ENCODE results near the gene DALRD3. TPM values are rescaled to one million over a fixed set of nuclear protein-coding genes. Genes with fewer than 3 reads are reported as not detected.

DALRD3 gene
- total and polyA plus RNA-seq, 4 donors, result 24.3 to 39.5 (median 33.3) TPM

- Histone ChIP-seq H3K9ac (ENCODE audit: insufficient read depth in 1 of 2, low read length in 2 of 2) (no peak overlapping the region), H3K36me3 (ENCODE audit: control insufficient read depth in 4 of 4, insufficient read depth in 4 of 4, low read length in 4 of 4) (peaks cover 31 to 42% (median 41%) of the 10 kb centered on the region in 4 donors), H3K4me3 (no peak overlapping the region), H3K27me3 (ENCODE audit: control insufficient read depth in 3 of 3, insufficient read depth in 3 of 3, low read length in 2 of 3) (no peaks in the 10 kb centered on the region), H3K4me1 (ENCODE audit: control insufficient read depth in 5 of 5, insufficient read depth in 5 of 5, low read length in 5 of 5) (no peaks in the 10 kb centered on the region), H3K27ac (ENCODE audit: low read depth in 1 of 2, low read length in 1 of 2) (no peak overlapping the region), H3K9me3 (ENCODE audit: control insufficient read depth in 4 of 4, insufficient read depth in 3 of 4, low read length in 3 of 4) (no peaks in the 10 kb centered on the region)
- WGBS, 2 donors, result 97 to 100% methylated on average over 2 of the region's 2 CpGs
- no peak for TF ChIP-seq CTCF (IDR thresholded peaks at IDR 0.05; ENCODE audit: control extremely low read depth, extremely low read depth)
- no peak for ATAC-seq (ENCODE audit: insufficient read depth, low FRiP score)
- no peak for DNase-seq
Observed at GRCh38 chr3:49054344-49054862, 36.0 kb upstream of the DALRD3 start.

- H3K4me3 ChIP-seq, result no peak overlapping the region
- H3K27me3 ChIP-seq (ENCODE audit: control insufficient read depth in 3 of 3, insufficient read depth in 3 of 3, low read length in 2 of 3), result no peaks in the 10 kb centered on the region
- peaks cover 32 to 42% (median 41%) of the 10 kb centered on the region in 4 donors for H3K36me3 ChIP-seq (ENCODE audit: control insufficient read depth in 4 of 4, insufficient read depth in 4 of 4, low read length in 4 of 4)
- no peaks in the 10 kb centered on the region for H3K9me3 ChIP-seq (ENCODE audit: control insufficient read depth in 4 of 4, insufficient read depth in 3 of 4, low read length in 3 of 4)
- ATAC-seq (ENCODE audit: insufficient read depth, low FRiP score) (no peak), DNase-seq (no peak)
- H3K27ac ChIP-seq (ENCODE audit: low read depth in 1 of 2, low read length in 1 of 2), result no peak overlapping the region
- no peak overlapping the region for H3K9ac ChIP-seq (ENCODE audit: insufficient read depth in 1 of 2, low read length in 2 of 2)
- TF ChIP-seq CTCF (IDR thresholded peaks at IDR 0.05; ENCODE audit: control extremely low read depth, extremely low read depth), result no peak
- H3K4me1 ChIP-seq (ENCODE audit: control insufficient read depth in 5 of 5, insufficient read depth in 5 of 5, low read length in 5 of 5), result no peaks in the 10 kb centered on the region
- WGBS, 2 donors, result 45 to 83% methylated on average over 1 of the region's 1 CpG
Observed at GRCh38 chr3:49053543-49053942, 35.2 kb upstream of the DALRD3 start.

- Histone ChIP-seq H3K4me1 (ENCODE audit: control insufficient read depth in 5 of 5, insufficient read depth in 5 of 5, low read length in 5 of 5) (peaks cover 0 to 5% (median 0%) of the 10 kb centered on the region in 5 donors), H3K27ac (ENCODE audit: low read depth in 1 of 2, low read length in 1 of 2) (no peak overlapping the region), H3K9me3 (ENCODE audit: control insufficient read depth in 4 of 4, insufficient read depth in 3 of 4, low read length in 3 of 4) (no peaks in the 10 kb centered on the region), H3K27me3 (ENCODE audit: control insufficient read depth in 3 of 3, insufficient read depth in 3 of 3, low read length in 2 of 3) (no peaks in the 10 kb centered on the region), H3K9ac (ENCODE audit: insufficient read depth in 1 of 2, low read length in 2 of 2) (no peak overlapping the region), H3K4me3 (no peak overlapping the region), H3K36me3 (ENCODE audit: control insufficient read depth in 4 of 4, insufficient read depth in 4 of 4, low read length in 4 of 4) (peaks cover 8 to 39% (median 35%) of the 10 kb centered on the region in 4 donors)
- no peak for ATAC-seq (ENCODE audit: insufficient read depth, low FRiP score)
- 69 to 91% methylated on average over 3 of the region's 3 CpGs for WGBS, 2 donors
- TF ChIP-seq CTCF (IDR thresholded peaks at IDR 0.05; ENCODE audit: control extremely low read depth, extremely low read depth), result no peak
- no peak for DNase-seq
Observed at GRCh38 chr3:49035281-49035680, 16.9 kb upstream of the DALRD3 start.

GRCh38 chr3:49034650-49035049 lies 16.3 kb upstream of the DALRD3 start:
- Histone ChIP-seq H3K4me3 (no peak overlapping the region), H3K27me3 (ENCODE audit: control insufficient read depth in 3 of 3, insufficient read depth in 3 of 3, low read length in 2 of 3) (no peaks in the 10 kb centered on the region), H3K9ac (ENCODE audit: insufficient read depth in 1 of 2, low read length in 2 of 2) (no peak overlapping the region), H3K4me1 (ENCODE audit: control insufficient read depth in 5 of 5, insufficient read depth in 5 of 5, low read length in 5 of 5) (peaks cover 0 to 6% (median 0%) of the 10 kb centered on the region in 5 donors), H3K27ac (ENCODE audit: low read depth in 1 of 2, low read length in 1 of 2) (no peak overlapping the region), H3K36me3 (ENCODE audit: control insufficient read depth in 4 of 4, insufficient read depth in 4 of 4, low read length in 4 of 4) (peaks cover 5 to 38% (median 33%) of the 10 kb centered on the region in 4 donors), H3K9me3 (ENCODE audit: control insufficient read depth in 4 of 4, insufficient read depth in 3 of 4, low read length in 3 of 4) (no peaks in the 10 kb centered on the region)
- no peak for TF ChIP-seq CTCF (IDR thresholded peaks at IDR 0.05; ENCODE audit: control extremely low read depth, extremely low read depth)
- ATAC-seq (ENCODE audit: insufficient read depth, low FRiP score), result no peak
- 96 to 100% methylated on average over 2 of the region's 2 CpGs for WGBS, 2 donors
- no peak for DNase-seq
